ENCODE measurements around the gene TNS1. TPM values are rescaled to one million over a fixed set of nuclear protein-coding genes. Genes with fewer than 3 reads are reported as not detected.
A peak's percentile ranks its signal among the peaks of the same experiment; 100 is the strongest.

Gene TNS1
- total and polyA plus RNA-seq, 8 donors = 38.5 to 166 (median 102) TPM

DNA sequence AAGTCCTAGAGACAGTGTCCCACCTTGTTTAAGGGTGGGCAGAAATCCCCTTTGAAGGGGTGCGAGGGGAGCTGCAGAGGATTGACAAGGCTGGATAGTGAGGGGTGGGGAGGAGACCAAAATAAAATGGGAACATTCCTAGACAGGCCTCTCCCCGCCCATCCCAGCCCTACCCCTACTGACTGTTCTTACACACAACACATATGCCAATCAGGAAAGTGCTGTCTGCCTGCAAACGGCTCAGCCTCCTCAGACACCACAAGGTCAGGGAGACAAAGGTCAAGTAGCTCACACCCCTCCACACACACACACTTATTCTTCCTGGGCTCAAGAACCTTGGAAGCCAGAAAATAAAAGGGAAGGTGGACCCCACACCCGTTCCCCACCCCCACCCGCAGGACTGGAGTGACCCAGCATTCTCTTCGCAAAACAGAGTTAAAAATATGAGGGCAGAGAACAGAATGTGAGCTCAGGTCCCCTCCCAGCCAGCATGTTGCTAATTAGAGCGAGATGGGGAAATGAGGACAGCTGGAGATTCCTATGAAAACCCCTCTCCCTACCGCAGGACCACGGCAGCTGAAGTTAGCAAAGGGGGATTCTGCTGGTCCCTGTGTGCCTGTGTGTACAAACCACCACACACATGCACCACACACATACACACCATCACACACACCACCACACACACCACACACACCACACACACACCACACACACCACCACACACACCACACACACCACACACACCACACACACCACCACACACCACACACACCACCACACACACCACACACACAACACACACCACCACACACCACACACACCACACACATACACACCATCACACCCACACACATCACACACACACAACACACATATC, 197.8 kb downstream of the TNS1 start:
- Histone ChIP-seq H3K4me1 (no peaks in the 10 kb centered on the region), H3K4me3 (no peak overlapping the region), H3K27ac (no peak overlapping the region), H3K36me3 (peaks cover 0 to 69% (median 30%) of the 10 kb centered on the region in 3 donors), H3K9me3 (no peaks in the 10 kb centered on the region), H3K27me3 (no peaks in the 10 kb centered on the region)
- TF ChIP-seq, protein P1, sequence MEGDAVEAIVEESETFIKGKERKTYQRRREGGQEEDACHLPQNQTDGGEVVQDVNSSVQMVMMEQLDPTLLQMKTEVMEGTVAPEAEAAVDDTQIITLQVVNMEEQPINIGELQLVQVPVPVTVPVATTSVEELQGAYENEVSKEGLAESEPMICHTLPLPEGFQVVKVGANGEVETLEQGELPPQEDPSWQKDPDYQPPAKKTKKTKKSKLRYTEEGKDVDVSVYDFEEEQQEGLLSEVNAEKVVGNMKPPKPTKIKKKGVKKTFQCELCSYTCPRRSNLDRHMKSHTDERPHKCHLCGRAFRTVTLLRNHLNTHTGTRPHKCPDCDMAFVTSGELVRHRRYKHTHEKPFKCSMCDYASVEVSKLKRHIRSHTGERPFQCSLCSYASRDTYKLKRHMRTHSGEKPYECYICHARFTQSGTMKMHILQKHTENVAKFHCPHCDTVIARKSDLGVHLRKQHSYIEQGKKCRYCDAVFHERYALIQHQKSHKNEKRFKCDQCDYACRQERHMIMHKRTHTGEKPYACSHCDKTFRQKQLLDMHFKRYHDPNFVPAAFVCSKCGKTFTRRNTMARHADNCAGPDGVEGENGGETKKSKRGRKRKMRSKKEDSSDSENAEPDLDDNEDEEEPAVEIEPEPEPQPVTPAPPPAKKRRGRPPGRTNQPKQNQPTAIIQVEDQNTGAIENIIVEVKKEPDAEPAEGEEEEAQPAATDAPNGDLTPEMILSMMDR (IDR thresholded peaks at IDR 0.05) = no peak
- no peak for FAIRE-seq
- 76 to 88% methylated on average over 9 of the region's 9 CpGs for WGBS, 2 donors
- intact Hi-C loops (cut with DNase I) = no loop called here
- ATAC-seq = no peak
- DNase-seq = peak in 1 of 6 donors; percentile 17

DNA sequence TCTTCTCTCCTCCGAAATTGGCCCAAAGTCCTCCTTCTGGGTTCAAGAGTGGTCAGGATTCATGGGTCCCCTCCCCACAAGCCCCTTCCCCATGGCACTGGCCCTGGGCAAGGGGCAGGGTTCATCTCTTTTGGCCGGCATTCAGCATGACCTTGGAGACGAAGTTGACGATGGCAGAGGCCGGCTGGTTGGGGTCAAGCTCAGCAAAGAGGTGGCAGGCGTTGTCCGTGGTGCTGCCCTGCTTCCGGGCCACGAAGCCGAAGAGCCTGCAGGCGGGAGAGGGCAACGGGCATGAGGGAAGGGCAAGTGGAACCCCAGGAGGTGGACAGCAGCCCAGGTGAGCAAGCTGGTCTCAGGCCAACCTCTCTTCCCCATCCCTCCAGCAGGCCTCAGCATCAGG, 198.5 kb downstream of the TNS1 start:
- FAIRE-seq (no peak), DNase-seq (peak in 1 of 6 donors; percentile 48), ATAC-seq (peak in 1 of 4 donors; percentile 10)
- Histone ChIP-seq H3K36me3 (peaks cover 0 to 66% (median 30%) of the 10 kb centered on the region in 3 donors), H3K9me3 (no peaks in the 10 kb centered on the region), H3K4me1 (no peaks in the 10 kb centered on the region), H3K4me3 (no peak overlapping the region), H3K27ac (no peak overlapping the region), H3K27me3 (no peaks in the 10 kb centered on the region)
- 64 to 67% methylated on average over 12 of the region's 12 CpGs for WGBS, 2 donors
- intact Hi-C loops (cut with DNase I) = no loop called here
- TF ChIP-seq, protein P1 (IDR thresholded peaks at IDR 0.05) = no peak

DNA sequence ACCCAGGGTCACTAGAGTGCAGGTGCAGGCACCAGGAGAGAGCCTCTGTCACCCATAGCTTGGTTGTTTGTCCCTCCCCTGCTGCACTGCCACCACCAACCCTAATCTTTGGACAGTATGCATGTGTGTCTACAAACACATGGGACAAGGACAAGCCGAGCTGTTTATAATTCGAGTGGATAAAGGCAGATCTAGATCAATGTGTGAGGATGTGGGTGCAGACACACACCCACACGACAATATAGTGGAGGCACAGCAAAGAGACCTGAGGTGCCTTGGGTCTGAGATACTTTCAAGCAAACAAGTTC, 199.2 kb downstream of the TNS1 start:
- intact Hi-C loops (cut with DNase I) = no loop called here

GRCh38 chr2:217802876-217803652, 199.7 kb downstream of the TNS1 start:
- intact Hi-C loops (cut with DNase I) = no loop called here
- Histone ChIP-seq H3K9me3 (no peaks in the 10 kb centered on the region), H3K4me1 (no peaks in the 10 kb centered on the region), H3K27me3 (no peaks in the 10 kb centered on the region), H3K27ac (no peak overlapping the region), H3K4me3 (no peak overlapping the region), H3K36me3 (peaks cover 0 to 58% (median 24%) of the 10 kb centered on the region in 3 donors)
- ATAC-seq = no peak
- DNase-seq = peak in 1 of 6 donors; percentile 6
- TF ChIP-seq, protein P1 (IDR thresholded peaks at IDR 0.05) = no peak
- no peak for FAIRE-seq
- WGBS, 2 donors = 91% methylated on average over 7 of the region's 7 CpGs

More for the DNA sequence above, 199.2 kb downstream of the TNS1 start:
- H3K36me3 ChIP-seq = peaks cover 0 to 63% (median 30%) of the 10 kb centered on the region in 3 donors
- H3K27ac ChIP-seq = no peak overlapping the region
- FAIRE-seq (no peak), DNase-seq (peak in 1 of 6 donors; percentile 30), ATAC-seq (no peak)
- no peaks in the 10 kb centered on the region for H3K9me3 ChIP-seq
- H3K27me3 ChIP-seq = no peaks in the 10 kb centered on the region
- TF ChIP-seq, protein P1 (IDR thresholded peaks at IDR 0.05) = no peak
- H3K4me3 ChIP-seq = no peak overlapping the region
- 49 to 58% methylated on average over 3 of the region's 3 CpGs for WGBS, 2 donors
- no peaks in the 10 kb centered on the region for H3K4me1 ChIP-seq

Data from pancreas (tissue), 10 donors.